Measurements from ENCODE around the gene ATXN1. TPM values are rescaled to one million over a fixed set of nuclear protein-coding genes. Genes with fewer than 3 reads are reported as not detected.

Gene ATXN1
- total and polyA plus RNA-seq, 2 of the 13 experiments (the other 11 are each of a cell fraction or from before 2014, with no cell fraction given) = 20.7 to 39.5 TPM

DNA sequence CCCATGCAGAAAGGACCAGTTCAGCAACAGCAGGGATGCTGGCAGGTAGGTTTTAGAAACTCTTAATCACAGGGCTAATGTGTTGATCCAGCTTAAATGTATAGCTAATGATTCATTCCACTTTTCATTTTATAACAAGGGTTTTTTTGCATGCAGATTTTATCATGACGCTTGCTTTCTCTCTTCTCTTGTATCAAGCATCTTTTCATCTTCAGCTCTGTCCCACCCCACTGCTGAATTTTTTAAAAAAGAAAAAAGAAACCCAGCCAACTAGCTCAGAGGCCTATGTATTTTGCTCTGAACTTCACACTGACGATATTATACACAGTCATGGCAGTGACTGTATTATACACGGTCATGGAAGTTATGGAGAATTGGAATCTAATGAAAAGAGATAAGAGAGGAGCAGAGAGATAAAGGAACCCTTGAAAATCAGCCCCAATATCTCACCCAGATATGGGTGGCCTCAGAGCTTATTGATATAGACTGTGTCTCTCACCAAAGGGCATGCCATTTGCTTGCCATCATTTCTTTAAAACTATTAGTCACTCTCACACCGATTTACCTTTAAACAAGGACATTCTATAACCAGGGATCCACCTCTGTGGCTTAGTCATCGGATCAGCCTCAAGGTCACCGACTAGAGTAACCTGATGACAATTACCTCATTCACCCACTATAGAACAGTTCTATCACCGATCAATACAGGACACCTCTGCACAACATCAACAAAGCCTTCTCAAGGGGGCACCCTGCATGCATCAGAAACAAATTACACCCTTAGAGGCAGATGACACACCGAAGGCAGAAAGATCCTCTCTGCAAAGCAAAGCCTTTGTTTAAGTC lies 222.0 kb downstream of the ATXN1 start (continued):
- TF ChIP-seq, protein P1, sequence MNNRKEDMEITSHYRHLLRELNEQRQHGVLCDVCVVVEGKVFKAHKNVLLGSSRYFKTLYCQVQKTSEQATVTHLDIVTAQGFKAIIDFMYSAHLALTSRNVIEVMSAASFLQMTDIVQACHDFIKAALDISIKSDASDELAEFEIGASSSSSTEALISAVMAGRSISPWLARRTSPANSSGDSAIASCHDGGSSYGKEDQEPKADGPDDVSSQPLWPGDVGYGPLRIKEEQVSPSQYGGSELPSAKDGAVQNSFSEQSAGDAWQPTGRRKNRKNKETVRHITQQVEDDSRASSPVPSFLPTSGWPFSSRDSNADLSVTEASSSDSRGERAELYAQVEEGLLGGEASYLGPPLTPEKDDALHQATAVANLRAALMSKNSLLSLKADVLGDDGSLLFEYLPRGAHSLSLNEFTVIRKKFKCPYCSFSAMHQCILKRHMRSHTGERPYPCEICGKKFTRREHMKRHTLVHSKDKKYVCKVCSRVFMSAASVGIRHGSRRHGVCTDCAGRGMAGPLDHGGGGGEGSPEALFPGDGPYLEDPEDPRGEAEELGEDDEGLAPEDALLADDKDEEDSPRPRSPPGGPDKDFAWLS (CRISPR knock-in tag; IDR thresholded peaks at IDR 0.05; ENCODE audit: borderline replicate concordance) = no peak
- no peak for TF ChIP-seq AGO2 (optimal IDR thresholded peaks at IDR 0.05; ENCODE audit: low read depth, low read length)
- no peak for TF ChIP-seq ZNF30 (CRISPR knock-in tag; IDR thresholded peaks at IDR 0.05)
- no peak for TF ChIP-seq AKAP8 (CRISPR knock-in tag; IDR thresholded peaks at IDR 0.05)
- TF ChIP-seq ZNF296 (CRISPR knock-in tag; conservative IDR thresholded peaks at IDR 0.05) = no peak
- peak; percentile 76; the same call in 1 of the 2 replicates for TF ChIP-seq ZNF292 (CRISPR knock-in tag; IDR thresholded peaks at IDR 0.05; ENCODE audit: borderline replicate concordance, low read depth)
- TF ChIP-seq, protein P2, sequence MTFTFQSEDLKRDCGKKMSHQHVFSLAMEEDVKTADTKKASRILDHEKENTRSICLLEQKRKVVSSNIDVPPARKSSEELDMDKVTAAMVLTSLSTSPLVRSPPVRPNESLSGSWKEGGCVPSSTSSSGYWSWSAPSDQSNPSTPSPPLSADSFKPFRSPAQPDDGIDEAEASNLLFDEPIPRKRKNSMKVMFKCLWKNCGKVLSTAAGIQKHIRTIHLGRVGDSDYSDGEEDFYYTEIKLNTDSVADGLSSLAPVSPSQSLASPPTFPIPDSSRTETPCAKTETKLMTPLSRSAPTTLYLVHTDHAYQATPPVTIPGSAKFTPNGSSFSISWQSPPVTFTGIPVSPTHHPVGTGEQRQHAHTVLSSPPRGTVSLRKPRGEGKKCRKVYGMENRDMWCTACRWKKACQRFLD (CRISPR knock-in tag; IDR thresholded peaks at IDR 0.05; ENCODE audit: borderline replicate concordance) = no peak
- TF ChIP-seq PCBP1 (IDR thresholded peaks at IDR 0.05; ENCODE audit: borderline replicate concordance, low read depth, low read length) = no peak
- no peak for TF ChIP-seq ZNF563 (CRISPR knock-in tag; IDR thresholded peaks at IDR 0.05)
- TF ChIP-seq CHCHD3 (CRISPR knock-in tag; IDR thresholded peaks at IDR 0.05) = no peak
- peak; percentile 96 for TF ChIP-seq SOX5 (CRISPR knock-in tag; IDR thresholded peaks at IDR 0.05; ENCODE audit: borderline replicate concordance)
- no peak for TF ChIP-seq SATB2 (CRISPR knock-in tag; IDR thresholded peaks at IDR 0.05)
- TF ChIP-seq NFIB (CRISPR knock-in tag; IDR thresholded peaks at IDR 0.05; ENCODE audit: borderline replicate concordance) = no peak
- peak; percentile 47; the same call in 1 of the 2 replicates for TF ChIP-seq KLF9 (CRISPR knock-in tag; IDR thresholded peaks at IDR 0.05; ENCODE audit: low read depth)
- no peak for TF ChIP-seq ZNF839 (CRISPR knock-in tag; IDR thresholded peaks at IDR 0.05; ENCODE audit: borderline replicate concordance)
- TF ChIP-seq TAF1 (CRISPR knock-in tag; IDR thresholded peaks at IDR 0.05) = no peak
- TF ChIP-seq, protein P3, sequence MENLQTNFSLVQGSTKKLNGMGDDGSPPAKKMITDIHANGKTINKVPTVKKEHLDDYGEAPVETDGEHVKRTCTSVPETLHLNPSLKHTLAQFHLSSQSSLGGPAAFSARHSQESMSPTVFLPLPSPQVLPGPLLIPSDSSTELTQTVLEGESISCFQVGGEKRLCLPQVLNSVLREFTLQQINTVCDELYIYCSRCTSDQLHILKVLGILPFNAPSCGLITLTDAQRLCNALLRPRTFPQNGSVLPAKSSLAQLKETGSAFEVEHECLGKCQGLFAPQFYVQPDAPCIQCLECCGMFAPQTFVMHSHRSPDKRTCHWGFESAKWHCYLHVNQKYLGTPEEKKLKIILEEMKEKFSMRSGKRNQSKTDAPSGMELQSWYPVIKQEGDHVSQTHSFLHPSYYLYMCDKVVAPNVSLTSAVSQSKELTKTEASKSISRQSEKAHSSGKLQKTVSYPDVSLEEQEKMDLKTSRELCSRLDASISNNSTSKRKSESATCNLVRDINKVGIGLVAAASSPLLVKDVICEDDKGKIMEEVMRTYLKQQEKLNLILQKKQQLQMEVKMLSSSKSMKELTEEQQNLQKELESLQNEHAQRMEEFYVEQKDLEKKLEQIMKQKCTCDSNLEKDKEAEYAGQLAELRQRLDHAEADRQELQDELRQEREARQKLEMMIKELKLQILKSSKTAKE (CRISPR knock-in tag; IDR thresholded peaks at IDR 0.05; ENCODE audit: borderline replicate concordance) = no peak
- no peak for TF ChIP-seq KLF13 (CRISPR knock-in tag; IDR thresholded peaks at IDR 0.05)
- TF ChIP-seq SNAI1 (CRISPR knock-in tag; IDR thresholded peaks at IDR 0.05; ENCODE audit: borderline replicate concordance) = no peak
- no peak for TF ChIP-seq ATRX (CRISPR knock-in tag; IDR thresholded peaks at IDR 0.05; ENCODE audit: borderline replicate concordance)
- TF ChIP-seq EHMT2 (IDR thresholded peaks at IDR 0.05; ENCODE audit: borderline replicate concordance, low read depth, low read length) = no peak; the same call in 1 of the 2 replicates
- TF ChIP-seq RBM39 (IDR thresholded peaks at IDR 0.05; ENCODE audit: low read depth, low read length, poor library complexity, severe bottlenecking) = no peak
- TF ChIP-seq ARHGAP35 (CRISPR knock-in tag; IDR thresholded peaks at IDR 0.05; ENCODE audit: borderline replicate concordance) = no peak
- TF ChIP-seq ZNF207 (IDR thresholded peaks at IDR 0.05; ENCODE audit: borderline replicate concordance) = no peak
